ENCODE data around the gene IL4I1.

Gene IL4I1

GRCh38 chr19:49840321-49840720, 56.4 kb downstream of the IL4I1 start:
- Mint-ChIP-seq H3K4me1 (ENCODE audit: low read depth) (no peaks in the 10 kb centered on the region), H3K27me3 (no peaks in the 10 kb centered on the region), H3K36me3 (ENCODE audit: low read depth) (peaks cover 47% of the 10 kb centered on the region), H3K9me3 (no peaks in the 10 kb centered on the region), H3K27ac (no peak overlapping the region), H3K4me3 (no peak overlapping the region)
- no peak for DNase-seq

- no peaks in the 10 kb centered on the region for H3K9me3 Mint-ChIP-seq
- no peak for DNase-seq
- no peak overlapping the region for H3K27ac Mint-ChIP-seq
Measured at GRCh38 chr19:49839713-49840112, 57.0 kb downstream of the IL4I1 start.

More at GRCh38 chr19:49839713-49840112, 57.0 kb downstream of the IL4I1 start:
- Mint-ChIP-seq H3K4me1 (ENCODE audit: low read depth) (no peaks in the 10 kb centered on the region), H3K27me3 (no peaks in the 10 kb centered on the region), H3K4me3 (no peak overlapping the region), H3K36me3 (ENCODE audit: low read depth) (peaks cover 53% of the 10 kb centered on the region)

Data from activated T-cell treated with anti-CD3 and anti-CD28 coated beads, Interleukin-2, amount 50 U/mL, for 24 hours (primary cell).